CD4-positive, alpha-beta T cell treated with Interferon alpha-2 for 1 hour (primary cell): Measurements from ENCODE around the gene PHACTR3.

ENCODE experiments used
- DNase-seq, 2 donors: peaks; one replicate each; pipeline ENCODE4 v3.0.0-alpha.2; 2020 to 2022

PHACTR3 gene

GRCh38 chr20:59784365-59784764, 180.0 kb downstream of the PHACTR3 start:
- no peak for DNase-seq

- DNase-seq: no peak
Observed at GRCh38 chr20:59784791-59785668, 180.7 kb downstream of the PHACTR3 start.

DNA sequence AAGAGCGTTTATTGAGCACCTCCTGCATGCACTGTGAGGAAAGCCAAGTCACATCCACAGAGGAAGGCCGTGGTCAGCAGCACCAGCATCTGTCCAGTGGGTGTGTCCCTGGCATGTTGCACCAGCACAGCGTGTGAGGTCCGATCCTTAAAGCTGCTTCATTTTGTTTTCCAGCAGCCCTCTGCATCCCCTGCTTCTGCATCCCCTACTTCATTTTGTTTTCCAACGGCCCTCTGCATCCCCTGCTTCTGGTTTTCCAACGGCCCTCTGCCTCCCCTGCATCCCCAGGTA, 181.3 kb downstream of the PHACTR3 start:
- DNase-seq: no peak

- DNase-seq: no peak
Observed at GRCh38 chr20:59785986-59786795, 181.9 kb downstream of the PHACTR3 start.

GRCh38 chr20:59786801-59787537, 182.6 kb downstream of the PHACTR3 start:
- DNase-seq: no peak

DNA sequence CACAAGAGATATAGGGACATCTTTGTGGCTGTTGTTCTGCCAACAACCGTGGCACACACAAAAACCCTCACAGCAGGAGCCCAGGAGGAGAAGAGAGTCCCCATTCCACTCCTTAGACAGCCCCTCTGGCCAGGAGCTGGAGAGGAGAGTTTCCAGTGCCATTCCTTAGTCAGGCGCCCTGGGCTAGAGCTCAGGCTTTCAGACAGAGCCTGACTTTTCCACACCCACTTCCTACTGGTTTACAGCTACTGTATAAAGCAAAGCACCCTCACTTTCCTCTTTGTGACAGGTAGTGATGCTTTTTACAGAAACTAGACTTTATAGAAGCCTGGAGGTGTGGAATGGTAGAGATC, 183.2 kb downstream of the PHACTR3 start:
- no peak for DNase-seq

DNA sequence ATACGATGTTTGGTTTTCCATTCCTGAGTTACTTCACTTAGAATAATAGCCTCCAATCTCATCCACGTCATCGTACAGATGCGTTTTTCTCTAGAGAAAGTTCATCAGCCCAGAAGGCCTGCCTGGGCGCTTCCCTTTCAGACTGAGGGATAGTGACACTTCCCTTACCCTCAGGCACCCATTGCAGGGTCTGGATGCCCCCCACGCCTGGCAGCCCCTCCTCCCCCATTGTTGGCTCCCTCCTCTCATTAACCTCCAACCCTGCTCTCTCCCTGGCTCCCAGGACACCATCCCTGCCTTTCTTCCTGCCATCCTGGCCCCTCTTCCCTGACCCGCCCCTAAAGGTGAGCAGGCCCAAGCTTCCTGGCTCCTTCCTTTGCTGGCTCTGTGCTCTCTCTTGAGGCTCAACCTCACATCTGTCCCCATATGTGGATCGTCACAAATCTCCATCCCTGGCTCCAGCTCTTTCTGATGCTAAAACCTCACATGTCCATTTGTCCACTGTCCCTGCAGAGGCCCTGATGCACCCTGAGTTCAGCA, 183.9 kb downstream of the PHACTR3 start:
- DNase-seq: no peak

DNA sequence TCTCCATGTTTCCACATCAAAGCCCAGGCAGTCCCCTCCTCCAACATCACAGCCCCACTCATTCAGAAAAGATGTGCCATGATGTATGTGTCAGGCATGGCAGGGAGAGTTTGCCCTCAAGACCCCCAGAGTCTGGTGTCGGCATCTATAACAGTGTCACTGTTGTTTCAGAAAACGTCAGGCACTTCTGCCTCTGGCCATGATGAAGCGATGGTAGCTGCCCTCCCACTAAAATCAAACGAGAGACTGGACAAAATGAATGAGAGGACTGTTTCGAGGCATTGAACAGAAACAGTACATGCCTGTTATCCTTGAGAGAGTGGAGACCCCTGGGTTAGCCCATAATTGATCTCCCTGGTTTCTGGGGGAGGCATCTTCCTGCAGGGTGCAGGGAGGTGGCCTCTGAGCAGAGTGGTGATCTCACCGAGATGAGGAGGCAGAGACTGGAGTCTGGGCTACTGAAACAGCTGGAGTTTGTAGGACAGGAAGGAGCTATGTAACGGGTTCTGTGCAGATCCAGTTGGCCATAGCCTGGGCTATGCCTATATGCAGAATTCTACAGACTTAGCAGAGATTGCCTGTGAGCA, 184.6 kb downstream of the PHACTR3 start:
- no peak for DNase-seq

- DNase-seq: no peak
Observed at GRCh38 chr20:59789686-59790085, 185.3 kb downstream of the PHACTR3 start.

DNA sequence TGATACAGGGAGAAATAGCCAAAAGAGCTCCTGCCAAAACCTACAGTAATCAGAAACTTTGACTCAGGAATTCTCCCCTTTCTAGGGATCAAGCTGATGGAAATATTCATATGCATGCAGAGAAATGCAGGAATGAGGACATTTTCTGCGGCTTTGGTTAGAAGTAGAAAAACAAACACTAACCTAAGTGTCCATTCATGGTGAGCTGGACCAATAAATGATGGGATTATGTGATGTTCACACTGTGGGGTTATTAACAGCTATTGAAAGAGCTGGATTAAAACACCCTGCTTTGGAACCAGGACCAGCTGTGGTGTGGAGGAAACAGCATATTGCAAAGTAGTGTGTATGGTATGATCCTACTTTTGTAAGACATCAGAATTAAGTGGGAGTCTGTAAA, 186.0 kb downstream of the PHACTR3 start:
- no peak for DNase-seq

GRCh38 chr20:59792300-59792699, 188.0 kb downstream of the PHACTR3 start:
- no peak for DNase-seq

DNA sequence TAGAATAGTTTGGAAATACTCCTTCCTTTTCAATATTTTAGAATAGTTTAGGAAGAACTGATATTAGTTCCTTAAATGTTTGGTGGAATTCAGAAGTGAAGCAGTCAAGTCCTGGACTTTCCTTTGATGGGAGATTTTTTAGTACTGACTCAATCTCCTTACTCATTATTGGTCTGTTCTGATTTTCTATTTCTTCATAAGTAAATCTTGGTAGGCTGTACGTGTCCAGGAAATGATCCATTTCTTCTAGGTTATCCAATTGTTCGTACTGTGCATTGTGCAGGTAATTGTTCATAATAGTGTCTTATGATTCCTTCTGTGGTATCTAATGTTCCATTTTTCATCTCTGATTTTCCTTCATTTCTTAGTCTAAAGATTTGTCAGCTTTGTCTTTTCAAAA, 190.2 kb downstream of the PHACTR3 start:
- DNase-seq: no peak

GRCh38 chr20:59800309-59800708, 196.0 kb downstream of the PHACTR3 start:
- no peak for DNase-seq

GRCh38 chr20:59802018-59802417, 197.7 kb downstream of the PHACTR3 start:
- DNase-seq: no peak

GRCh38 chr20:59802471-59803221, 198.3 kb downstream of the PHACTR3 start:
- no peak for DNase-seq

- DNase-seq: no peak
Observed at GRCh38 chr20:59804347-59804746, 200.0 kb downstream of the PHACTR3 start.

- DNase-seq: no peak
Observed at GRCh38 chr20:59804871-59805665, 200.7 kb downstream of the PHACTR3 start.

- no peak for DNase-seq
Observed at GRCh38 chr20:59805786-59806577, 201.6 kb downstream of the PHACTR3 start.

DNA sequence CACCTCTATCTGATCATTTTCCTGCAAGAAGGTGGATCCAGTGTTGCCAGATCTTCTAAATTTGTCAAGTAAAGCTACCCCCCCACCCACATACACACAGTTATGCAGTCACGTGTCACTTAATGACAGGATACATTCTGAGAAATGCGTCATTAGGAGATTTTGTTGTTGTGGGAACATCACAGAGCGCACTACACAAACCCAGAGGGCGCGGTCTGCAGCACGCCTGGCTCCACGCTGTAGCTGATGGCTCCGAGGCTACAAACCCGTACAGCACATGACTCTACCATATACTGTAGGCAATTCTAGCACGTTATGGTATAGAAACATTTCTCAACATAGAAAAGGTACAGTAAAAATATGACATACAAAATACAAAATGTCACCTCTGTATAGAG, 202.2 kb downstream of the PHACTR3 start:
- DNase-seq: no peak

- DNase-seq: no peak
Observed at GRCh38 chr20:59807909-59808728, 203.8 kb downstream of the PHACTR3 start.
